Uterus (tissue), 4 donors: ENCODE data around the gene NBEAL1. TPM values are rescaled to one million over a fixed set of nuclear protein-coding genes. Genes with fewer than 3 reads are reported as not detected.
"Not testable (repeated sequence)": the region's sequence is repeated elsewhere in the genome, so short reads cannot be mapped to it uniquely, and the experiment has no call there.

Source experiments
- DNase-seq, 2 donors: peaks; one replicate each; pipeline ENCODE4 v3.0.0-alpha.2; 2019 to 2020
- H3K27ac ChIP-seq, 2 donors: fragments of 200-600 bp; sonication (generic); 1 replicate in 1 of 2; 2 replicates in 1 of 2; pipeline ENCODE4 v1.5.1; 2016 to 2018
- H3K27me3 ChIP-seq, 2 donors: fragments of 200-600 bp; sonication (generic); one replicate each; pipeline ENCODE4 v1.5.1; 2018 to 2019; ENCODE audit warnings: control low read depth in 1 of 2
- H3K36me3 ChIP-seq, 2 donors: fragments of 200-600 bp; sonication (generic); one replicate each; pipeline ENCODE4 v1.5.1; 2019; ENCODE audit warnings: control low read depth in 1 of 2
- H3K4me1 ChIP-seq, 2 donors: fragments of 200-600 bp; sonication (generic); one replicate each; pipeline ENCODE4 v1.5.1; 2018 to 2019; ENCODE audit warnings: control low read depth in 1 of 2
- H3K4me3 ChIP-seq, 2 donors: fragments of 200-600 bp; sonication (generic); 1 replicate in 1 of 2; 2 replicates in 1 of 2; pipeline ENCODE4 v1.5.1; 2018 to 2019; ENCODE audit warnings: mild to moderate bottlenecking in 1 of 2
- H3K9me3 ChIP-seq, 2 donors: fragments of 200-600 bp; sonication (generic); one replicate each; pipeline ENCODE4 v1.5.1; 2019; ENCODE audit warnings: control low read depth in 1 of 2
- CTCF ChIP-seq, 4 experiments: fragments of 200-600 bp in 2 of 4; fragments of 450-650 bp in 2 of 4; sonication (generic) in 2 of 4; IDR thresholded peaks; one replicate each; pipeline ENCODE4 v1.5.1; 2016 to 2019; ENCODE audit warnings: antibody characterized with exemption in 4 of 4, mild to moderate bottlenecking in 2 of 4, moderate library complexity in 1 of 4
- POLR2A ChIP-seq, 2 donors: fragments of 450-650 bp; IDR thresholded peaks; one replicate each; pipeline ENCODE4 v1.6.1; 2016; ENCODE audit warnings: antibody characterized with exemption in 2 of 2, mild to moderate bottlenecking in 1 of 2, moderate library complexity in 1 of 2
- intact Hi-C: fragments of 100-400 bp; cut with DNase I; formaldehyde crosslinking; loops from one replicate; pipeline ENCODE4 v1.15.1; 2023; ENCODE audit warnings: low total_unique reads
- total RNA-seq, 4 donors: library from RNA; depleted of rRNA in 3 of 4; stranded (reverse); fragments of >200 nt in 3 of 4; gene quantifications; one replicate each; pipeline versions ENCODE4 v1.1.0 to v1.2.4, GENCODE V29; 2014 to 2023
- donor health status: DM: yes; HTN: yes; CAD: no.

The NBEAL1 gene
- total RNA-seq, 4 donors from 2014 or later, result 23.1 to 106 (median 41.8) TPM

- Histone ChIP-seq H3K9me3 (no peaks in the 10 kb centered on the region), H3K27me3 (no peaks in the 10 kb centered on the region), H3K27ac (no peak overlapping the region), H3K4me3 (no peak overlapping the region), H3K36me3 (peaks cover 0 to 2% of the 10 kb centered on the region in 2 donors), H3K4me1 (no peaks in the 10 kb centered on the region)
- TF ChIP-seq CTCF (IDR thresholded peaks at IDR 0.05), result peak; percentile 37 to 52 (median 42)
- no peak for TF ChIP-seq POLR2A (IDR thresholded peaks at IDR 0.05)
- intact Hi-C loops, result no loop called here
- no peak for DNase-seq
These were observed 210.9 kb downstream of the NBEAL1 start for GRCh38 chr2:203225423-203226039.

- H3K4me1 ChIP-seq, H3K36me3 ChIP-seq, intact Hi-C loops, DNase-seq, H3K27me3 ChIP-seq, H3K9me3 ChIP-seq, H3K27ac ChIP-seq, H3K4me3 ChIP-seq: not testable (repeated sequence)
These were observed 215.0 kb downstream of the NBEAL1 start for GRCh38 chr2:203229674-203230073.

GRCh38 chr2:203237346-203238238 is 222.9 kb downstream of the NBEAL1 start:
- H3K27me3 ChIP-seq, result no peaks in the 10 kb centered on the region
- no peak for TF ChIP-seq POLR2A (IDR thresholded peaks at IDR 0.05)
- no peak for TF ChIP-seq CTCF (IDR thresholded peaks at IDR 0.05)
- peaks cover 0 to 5% of the 10 kb centered on the region in 2 donors for H3K4me1 ChIP-seq
- peak overlapping the region; percentile 96 to 99 for H3K27ac ChIP-seq
- intact Hi-C loops, result no loop called here
- no peaks in the 10 kb centered on the region for H3K36me3 ChIP-seq
- DNase-seq, result no peak
- H3K9me3 ChIP-seq, result no peaks in the 10 kb centered on the region
- H3K4me3 ChIP-seq, result peak overlapping the region; percentile 56 to 83

- H3K27me3 ChIP-seq, result no peaks in the 10 kb centered on the region
- H3K9me3 ChIP-seq, result no peaks in the 10 kb centered on the region
- TF ChIP-seq CTCF (IDR thresholded peaks at IDR 0.05) (no peak), POLR2A (IDR thresholded peaks at IDR 0.05) (no peak)
- peak overlapping the region; percentile 56 to 83 for H3K4me3 ChIP-seq
- intact Hi-C loops, result no loop called here
- peak overlapping the region; percentile 96 to 99 for H3K27ac ChIP-seq
- H3K4me1 ChIP-seq, result peaks cover 0 to 5% of the 10 kb centered on the region in 2 donors
- no peaks in the 10 kb centered on the region for H3K36me3 ChIP-seq
- DNase-seq, result no peak
These were observed 223.6 kb downstream of the NBEAL1 start for GRCh38 chr2:203238292-203238703.

- Histone ChIP-seq H3K4me3 (peak within 1 kb of the TSS; percentile 56 to 83), H3K36me3 (no peaks in the 10 kb centered on the region), H3K4me1 (peaks cover 0 to 5% of the 10 kb centered on the region in 2 donors), H3K9me3 (no peaks in the 10 kb centered on the region), H3K27ac (peak within 1 kb of the TSS; percentile 96 to 99), H3K27me3 (no peaks in the 10 kb centered on the region)
- intact Hi-C loops, result no loop called here
- TF ChIP-seq CTCF (IDR thresholded peaks at IDR 0.05) (peak; percentile 28 to 53 (median 50)), POLR2A (IDR thresholded peaks at IDR 0.05) (peak; percentile 44 to 83)
- DNase-seq, result peak; percentile 95 to 98
These were observed 224.2 kb downstream of the NBEAL1 start, which contains the start of gene CYP20A1 for GRCh38 chr2:203238704-203239526. CYP20A1 (plus strand) TSS chr2:203239018; CDS start chr2:203239063, 45 bp downstream.
